Motor neuron (in vitro differentiated cells): ENCODE measurements around the gene ALDH8A1. TPM values are rescaled to one million over a fixed set of nuclear protein-coding genes. Genes with fewer than 3 reads are reported as not detected.

Source experiments
- ATAC-seq, 8 experiments: fragments of 200-7000 bp; cut with Tn5 transposase; replicated peaks in 6 of 8; 2 replicates each; pipeline ENCODE4 v1.8.0; 2021; ENCODE audit warnings: mild to moderate bottlenecking in 8 of 8, moderate library complexity in 8 of 8
- H3K27ac ChIP-seq, 2 donors: fragments of 250-450 bp; sonication (Bioruptor Pico); 2 replicates each; pipeline ENCODE4 v1.9.0; 2021; ENCODE audit warnings: antibody characterized with exemption in 2 of 2, mild to moderate bottlenecking in 2 of 2, moderate library complexity in 1 of 2
- H3K4me1 ChIP-seq, 2 donors: fragments of 250-450 bp; sonication (Bioruptor Pico); replicated peaks in 1 of 2; 2 replicates each; pipeline ENCODE4 v1.6.1; 2021; ENCODE audit warnings: antibody characterized with exemption in 2 of 2, mild to moderate bottlenecking in 2 of 2, moderate library complexity in 1 of 2
- H3K4me3 ChIP-seq, 5 donors: fragments of 250-450 bp; sonication (Bioruptor Pico); 2 replicates each; pipeline ENCODE4 v1.9.0; 2021; ENCODE audit warnings: antibody characterized with exemption in 5 of 5, mild to moderate bottlenecking in 5 of 5, moderate library complexity in 4 of 5
- WGBS, 10 experiments: fragments of 450-650 bp; shearing (Covaris generic); methylation state at CpG; one replicate each; pipeline ENCODE4 v1.0.0; 2022; 5-methylcytosine and 5-hydroxymethylcytosine counted together
- in situ Hi-C, 9 experiments: fragments of 400-800 bp; cut with MboI; loops; one replicate each; pipeline ENCODE4 v1.15.0; 2021; ENCODE audit warnings: low sequenced_read_pairs in 9 of 9, low pct_unique_long_range_greater_than_20kb in 2 of 9; ENCODE audit not compliant: unreplicated experiment in 9 of 9
- total RNA-seq, 8 experiments: library from RNA; unstranded; fragments of 300-600 nt; gene quantifications; 2 replicates each; pipeline versions ENCODE4 v1.2.3 to v1.2.4, GENCODE V29; 2022

Gene ALDH8A1
- total RNA-seq, 8 experiments from 2014 or later, result 0.13 to 2.3 (median 1.0) TPM

- H3K4me1 ChIP-seq, result no peaks in the 10 kb centered on the region
- no peak overlapping the region for H3K4me3 ChIP-seq
- 13 to 100% (median 100%) methylated on average over 1 of the region's 1 CpG; no CpG with 5 or more reads in 3 of the 10 experiments for WGBS, 10 experiments
- in situ Hi-C loops, result no loop called here
- no peak overlapping the region for H3K27ac ChIP-seq
- no peak for ATAC-seq
Measured at GRCh38 chr6:134967711-134968110, 17.8 kb upstream of the ALDH8A1 start.

DNA sequence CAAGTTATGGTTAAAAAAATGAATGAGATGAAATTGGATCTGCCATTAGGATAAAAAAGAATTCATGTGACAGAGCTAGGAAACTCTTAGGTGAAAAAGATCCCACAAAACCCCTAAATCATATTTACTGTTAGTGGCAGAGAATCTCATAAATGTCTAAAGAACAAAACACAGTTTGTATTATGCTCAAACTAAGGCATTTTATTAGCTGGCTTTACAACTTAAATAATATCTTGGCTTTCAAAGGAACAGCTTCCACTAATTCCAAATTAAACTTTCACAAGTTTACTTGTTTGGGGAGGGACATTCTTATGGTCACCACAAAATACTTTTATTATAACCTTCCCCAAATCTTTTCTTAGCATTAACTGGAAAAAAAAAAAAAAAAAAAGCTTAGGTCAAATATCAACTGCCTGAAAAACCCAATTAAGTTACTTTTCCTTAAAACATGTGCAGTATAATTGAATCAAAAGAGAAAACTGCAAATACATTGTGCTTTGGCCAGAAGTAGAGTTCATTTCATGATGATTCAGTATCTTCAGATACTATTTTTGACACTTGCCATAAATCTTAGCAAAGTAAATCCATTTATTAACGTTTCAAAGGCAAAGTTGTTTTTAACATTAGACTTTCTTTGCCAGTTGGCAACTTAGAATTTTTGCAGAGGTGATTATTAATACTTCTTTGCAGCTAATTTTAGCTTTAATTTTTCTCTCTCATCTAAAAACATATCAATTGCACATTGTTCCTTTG lies 14.7 kb upstream of the ALDH8A1 start:
- no peak overlapping the region for H3K27ac ChIP-seq
- WGBS, 10 experiments, result 0 to 100% (median 88%) methylated on average over 1 of the region's 1 CpG; no CpG with 5 or more reads in 1 of the 10 experiments
- H3K4me1 ChIP-seq, result no peaks in the 10 kb centered on the region
- in situ Hi-C loops, result no loop called here
- no peak for ATAC-seq
- H3K4me3 ChIP-seq, result no peak overlapping the region

- in situ Hi-C loops, result no loop called here
- no peak overlapping the region for H3K27ac ChIP-seq
- ATAC-seq, result no peak
- no peaks in the 10 kb centered on the region for H3K4me1 ChIP-seq
- H3K4me3 ChIP-seq, result no peak overlapping the region
Measured at GRCh38 chr6:134962421-134962820, 12.5 kb upstream of the ALDH8A1 start.

DNA sequence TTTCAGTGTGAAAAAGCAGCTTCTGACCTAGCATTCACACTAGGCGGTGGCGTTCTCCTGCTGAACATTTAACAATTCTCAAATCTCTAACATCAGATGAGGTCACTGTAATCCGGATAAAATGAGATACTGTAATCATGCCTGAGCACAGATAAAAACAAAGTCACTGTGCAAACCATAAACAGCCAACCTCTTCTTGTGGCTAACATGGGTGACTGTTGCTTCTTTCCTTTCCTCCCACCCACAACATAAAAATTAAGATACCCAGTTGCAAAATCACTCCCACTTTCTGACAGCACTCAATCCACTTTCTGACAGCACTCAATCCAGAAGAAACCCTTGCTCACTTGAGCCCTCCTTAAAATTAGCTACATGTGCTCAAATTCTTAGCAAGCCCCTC lies 11.5 kb upstream of the ALDH8A1 start:
- WGBS, 10 experiments, result 87 to 100% (median 100%) methylated on average over 1 to 3 of the region's 3 CpGs

DNA sequence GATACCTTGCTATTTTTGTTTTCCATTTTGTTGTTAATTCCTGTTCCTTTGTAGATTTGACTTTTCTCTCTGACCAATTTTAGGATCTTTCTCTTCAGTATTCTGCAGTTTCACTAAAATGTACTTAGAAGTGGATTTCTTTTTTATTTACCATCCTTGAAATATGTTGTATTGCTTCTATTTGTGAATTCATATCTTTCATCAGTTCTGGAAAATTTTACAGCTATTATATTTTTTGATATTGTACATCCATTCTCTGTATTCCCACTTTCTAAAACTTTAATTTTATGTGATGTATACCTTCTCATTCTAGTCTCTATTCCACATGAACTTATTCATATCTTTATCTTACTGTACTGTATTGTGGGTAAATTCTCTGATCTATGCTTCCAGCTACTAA lies 9.7 kb upstream of the ALDH8A1 start:
- no peak for ATAC-seq
- in situ Hi-C loops, result no loop called here
- Histone ChIP-seq H3K27ac (no peak overlapping the region), H3K4me3 (no peak overlapping the region), H3K4me1 (no peaks in the 10 kb centered on the region)

More for the DNA sequence above, 11.5 kb upstream of the ALDH8A1 start:
- no peak for ATAC-seq
- no peak overlapping the region for H3K4me3 ChIP-seq
- in situ Hi-C loops, result no loop called here
- H3K27ac ChIP-seq, result no peak overlapping the region
- no peaks in the 10 kb centered on the region for H3K4me1 ChIP-seq

DNA sequence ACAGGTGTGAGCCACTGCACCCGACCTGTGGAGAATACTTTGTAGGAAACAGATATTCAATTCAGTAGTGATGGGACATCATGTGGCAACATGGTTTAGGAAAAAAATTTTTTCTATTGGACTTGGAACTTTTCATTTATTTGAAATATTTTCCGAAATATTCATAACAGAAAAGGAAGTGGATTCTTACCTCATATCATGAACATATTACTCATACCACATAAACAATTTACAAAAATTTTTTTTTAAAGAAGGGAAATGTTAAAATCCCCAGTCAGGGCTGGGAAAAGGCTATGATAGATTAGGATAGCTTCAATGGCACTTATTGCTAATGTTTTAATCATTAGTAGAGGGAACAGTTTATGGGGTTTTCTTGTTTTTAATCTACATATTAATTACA lies 6.8 kb upstream of the ALDH8A1 start:
- no peaks in the 10 kb centered on the region for H3K4me1 ChIP-seq
- WGBS, 10 experiments, result 77 to 100% (median 100%) methylated on average over 1 to 2 of the region's 2 CpGs; no CpG with 5 or more reads in 2 of the 10 experiments
- no peak overlapping the region for H3K27ac ChIP-seq
- ATAC-seq, result no peak
- no peak overlapping the region for H3K4me3 ChIP-seq
- in situ Hi-C loops, result no loop called here

GRCh38 chr6:134956032-134956431 lies 6.1 kb upstream of the ALDH8A1 start:
- H3K4me3 ChIP-seq, result no peak overlapping the region
- no peak for ATAC-seq
- in situ Hi-C loops, result no loop called here
- H3K27ac ChIP-seq, result no peak overlapping the region
- WGBS, 10 experiments, result 95 to 100% (median 100%) methylated on average over 1 to 5 of the region's 5 CpGs; no CpG with 5 or more reads in 5 of the 10 experiments
- H3K4me1 ChIP-seq, result no peaks in the 10 kb centered on the region

DNA sequence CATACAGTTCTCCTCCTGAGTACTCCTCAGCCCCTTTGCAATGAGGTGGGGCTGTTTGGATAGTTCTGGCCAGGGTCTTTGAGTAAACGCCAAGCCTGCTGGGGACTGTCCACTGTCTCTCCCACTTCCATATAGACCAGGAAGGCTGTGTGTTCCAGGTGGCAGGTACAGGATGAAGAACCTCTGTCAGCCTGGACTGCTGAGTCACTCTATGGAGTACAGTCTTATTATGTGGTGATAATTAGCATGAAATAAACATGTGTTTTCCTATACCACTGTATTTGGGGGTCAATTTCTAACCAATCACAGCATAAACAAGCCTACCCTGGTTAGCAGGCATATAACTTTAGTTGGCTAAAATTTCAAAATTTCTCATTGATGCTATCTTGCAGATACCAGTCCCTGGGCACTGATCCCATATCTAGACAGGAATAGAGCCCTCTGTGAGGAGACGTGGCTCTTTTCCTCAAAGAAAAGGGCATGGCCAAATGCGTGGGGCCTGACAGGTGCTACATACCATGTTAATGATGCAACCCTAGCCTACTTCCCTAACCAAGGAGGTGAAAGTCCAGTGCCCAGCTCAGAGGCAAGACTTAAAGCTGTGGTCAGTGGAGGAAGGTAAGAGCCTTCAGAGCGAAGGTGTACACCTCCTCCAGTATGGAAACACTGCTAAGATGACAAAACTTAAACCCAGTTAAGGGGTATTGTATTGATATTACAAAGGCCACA lies 4.5 kb upstream of the ALDH8A1 start:
- peak in 1 of 8 experiments; percentile 11 for ATAC-seq

GRCh38 chr6:134951494-134952263 lies 1.8 kb upstream of the ALDH8A1 start:
- in situ Hi-C loops, result no loop called here
- Histone ChIP-seq H3K4me3 (no peak overlapping the region), H3K27ac (no peak overlapping the region), H3K4me1 (no peaks in the 10 kb centered on the region)
- no peak for ATAC-seq
- whole genome bisulfite sequencing, 10 experiments, result 52 to 100% (median 95%) methylated on average over 1 to 12 of the region's 13 CpGs; no CpG with 5 or more reads in 1 of the 10 experiments

More for the DNA sequence above, 4.5 kb upstream of the ALDH8A1 start:
- Histone ChIP-seq H3K27ac (no peak overlapping the region), H3K4me3 (no peak overlapping the region), H3K4me1 (no peaks in the 10 kb centered on the region)
- in situ Hi-C loops, result no loop called here
- WGBS, 10 experiments, result 90 to 100% (median 100%) methylated on average over 1 to 3 of the region's 4 CpGs; no CpG with 5 or more reads in 2 of the 10 experiments

- 17 to 83% (median 40%) methylated on average over 1 to 2 of the region's 2 CpGs; no CpG with 5 or more reads in 3 of the 10 experiments for WGBS, 10 experiments
- no peak for ATAC-seq
- Histone ChIP-seq H3K27ac (no peak overlapping the region), H3K4me3 (no peak overlapping the region), H3K4me1 (no peaks in the 10 kb centered on the region)
- in situ Hi-C loops, result no loop called here
Measured at GRCh38 chr6:134950482-134950881, 581 bp upstream of the ALDH8A1 start.

GRCh38 chr6:134948691-134949090 lies 1.2 kb downstream of the ALDH8A1 start:
- ATAC-seq, result no peak
- 83 to 100% (median 100%) methylated on average over 1 of the region's 1 CpG; no CpG with 5 or more reads in 2 of the 10 experiments for WGBS, 10 experiments
- Histone ChIP-seq H3K4me3 (no peak overlapping the region), H3K4me1 (no peaks in the 10 kb centered on the region), H3K27ac (no peak overlapping the region)
- in situ Hi-C loops, result loop anchor here in 2 of 9 experiments (25.0 kb wide), 2 partner anchors 786 to 811 kb away; no protein-coding TSS in a partner anchor

DNA sequence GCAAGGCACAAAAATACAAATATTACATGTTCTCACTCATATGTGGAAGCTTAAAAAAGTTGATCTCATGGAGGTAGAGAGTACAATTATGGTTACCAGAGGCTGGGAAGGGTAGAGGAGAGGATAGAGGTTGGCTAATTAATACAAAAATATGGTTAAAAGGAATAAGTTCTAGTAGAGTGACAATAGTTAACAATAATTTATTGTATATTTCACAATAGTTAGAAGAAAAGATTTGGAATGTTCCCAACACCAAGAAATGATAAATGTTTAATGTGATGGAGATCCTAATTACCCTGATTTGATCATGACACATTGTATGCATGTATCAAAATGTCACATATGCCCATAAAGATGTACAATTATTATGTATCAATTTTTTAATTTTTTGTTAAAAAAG lies 1.8 kb downstream of the ALDH8A1 start:
- Histone ChIP-seq H3K4me3 (no peak overlapping the region), H3K27ac (no peak overlapping the region), H3K4me1 (no peaks in the 10 kb centered on the region)
- in situ Hi-C loops, result loop anchor here in 2 of 9 experiments (25.0 kb wide), 2 partner anchors 786 to 811 kb away; no protein-coding TSS in a partner anchor
- ATAC-seq, result no peak

DNA sequence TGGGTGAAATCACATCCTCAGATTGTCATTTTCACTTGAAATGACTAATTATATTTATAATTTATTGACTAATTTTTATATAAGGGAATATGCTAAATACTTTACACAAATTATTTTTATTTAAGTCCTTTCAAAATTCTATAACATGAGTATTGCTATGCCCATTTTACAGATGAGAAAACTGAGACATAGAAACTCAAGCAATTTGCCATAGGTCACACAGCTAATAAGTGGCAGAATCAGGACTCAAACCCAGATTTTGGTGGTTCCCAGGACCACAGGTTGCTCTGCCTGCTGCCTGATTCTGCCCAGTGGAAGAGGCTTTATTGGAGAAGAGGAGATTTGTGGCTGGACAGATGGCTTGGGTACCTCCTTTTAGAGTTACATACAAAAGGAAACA lies 4.9 kb downstream of the ALDH8A1 start:
- no peak for ATAC-seq
- H3K4me1 ChIP-seq, result no peaks in the 10 kb centered on the region
- no peak overlapping the region for H3K27ac ChIP-seq
- in situ Hi-C loops, result loop anchor here in 2 of 9 experiments (25.0 kb wide), 2 partner anchors 783 to 808 kb away; no protein-coding TSS in a partner anchor
- H3K4me3 ChIP-seq, result no peak overlapping the region
